ENCODE results near the gene CCDC9B. TPM values are rescaled to one million over a fixed set of nuclear protein-coding genes. Genes with fewer than 3 reads are reported as not detected.

Gene CCDC9B
- total RNA-seq, 2 donors from 2014 or later, result 17.1 to 26.4 TPM

GRCh38 chr15:40335938-40336743 lies 4.6 kb downstream of the CCDC9B start:
- no peak for TF ChIP-seq POLR2A (IDR thresholded peaks at IDR 0.05)
- no peak for TF ChIP-seq CTCF (IDR thresholded peaks at IDR 0.05)
- H3K4me3 ChIP-seq, result no peak overlapping the region
- H3K4me1 ChIP-seq, result peaks cover 80% of the 10 kb centered on the region
- WGBS, 2 donors, result 71 to 78% methylated on average over 4 to 13 of the region's 13 CpGs
- intact Hi-C loops (cut with DNase I), result no loop called here
- no peaks in the 10 kb centered on the region for H3K9me3 ChIP-seq
- ATAC-seq, result no peak
- no peak for DNase-seq
- H3K36me3 ChIP-seq (replicated peaks in 1 of 2; ENCODE audit: insufficient read depth in 1 of 2, low read depth in 2 of 2), result no peaks in the 10 kb centered on the region
- no peaks in the 10 kb centered on the region for H3K27me3 ChIP-seq
- peak overlapping the region in 2 of 4 donors; percentile 3 to 92 for H3K27ac ChIP-seq

- Histone ChIP-seq H3K36me3 (replicated peaks in 1 of 2; ENCODE audit: insufficient read depth in 1 of 2, low read depth in 2 of 2) (no peaks in the 10 kb centered on the region), H3K4me1 (peaks cover 77% of the 10 kb centered on the region), H3K27me3 (no peaks in the 10 kb centered on the region), H3K27ac (peak overlapping the region in 2 of 4 donors; percentile 68 to 77), H3K9me3 (no peaks in the 10 kb centered on the region), H3K4me3 (no peak overlapping the region)
- TF ChIP-seq POLR2A (IDR thresholded peaks at IDR 0.05) (no peak), CTCF (IDR thresholded peaks at IDR 0.05) (no peak)
- intact Hi-C loops (cut with DNase I), result no loop called here
- 70 to 78% methylated on average over 18 to 25 of the region's 26 CpGs for WGBS, 2 donors
- DNase-seq (peak in 1 of 4 donors; percentile 44), ATAC-seq (no peak)
Observed at GRCh38 chr15:40334941-40335795, 5.6 kb downstream of the CCDC9B start.

- DNase-seq (no peak), ATAC-seq (no peak)
- Histone ChIP-seq H3K4me1 (peaks cover 72% of the 10 kb centered on the region), H3K4me3 (no peak overlapping the region), H3K27ac (peak overlapping the region in 2 of 4 donors; percentile 68 to 77), H3K36me3 (replicated peaks in 1 of 2; ENCODE audit: insufficient read depth in 1 of 2, low read depth in 2 of 2) (no peaks in the 10 kb centered on the region), H3K27me3 (no peaks in the 10 kb centered on the region), H3K9me3 (no peaks in the 10 kb centered on the region)
- 68 to 89% methylated on average over 3 of the region's 3 CpGs for WGBS, 2 donors
- TF ChIP-seq POLR2A (IDR thresholded peaks at IDR 0.05) (no peak), CTCF (IDR thresholded peaks at IDR 0.05) (no peak)
- intact Hi-C loops (cut with DNase I), result no loop called here
Observed at GRCh38 chr15:40334541-40334940, 6.2 kb downstream of the CCDC9B start.

- Histone ChIP-seq H3K27ac (peak overlapping the region in 2 of 4 donors; percentile 68 to 77), H3K27me3 (no peaks in the 10 kb centered on the region), H3K9me3 (no peaks in the 10 kb centered on the region), H3K4me3 (no peak overlapping the region), H3K36me3 (replicated peaks in 1 of 2; ENCODE audit: insufficient read depth in 1 of 2, low read depth in 2 of 2) (no peaks in the 10 kb centered on the region), H3K4me1 (peaks cover 68% of the 10 kb centered on the region)
- WGBS, 2 donors, result 51 to 57% methylated on average over 9 to 12 of the region's 12 CpGs
- ATAC-seq, result no peak
- intact Hi-C loops (cut with DNase I), result no loop called here
- no peak for TF ChIP-seq CTCF (IDR thresholded peaks at IDR 0.05)
- TF ChIP-seq POLR2A (IDR thresholded peaks at IDR 0.05), result peak in 1 of 3 donors; percentile 62
- DNase-seq, result peak in 2 of 4 donors; percentile 25 to 78
Observed at GRCh38 chr15:40333922-40334492, 6.7 kb downstream of the CCDC9B start.

All from body of pancreas (tissue), 4 donors.